ENCODE measurements around the gene C11orf24. TPM values are rescaled to one million over a fixed set of nuclear protein-coding genes. Genes with fewer than 3 reads are reported as not detected.
"Not testable (repeated sequence)": the region's sequence is repeated elsewhere in the genome, so short reads cannot be mapped to it uniquely, and the experiment has no call there.

C11orf24 gene
- total RNA-seq, 1 experiment from 2014 or later = 53.7 TPM

GRCh38 chr11:68287419-68287818, 15.6 kb upstream of the C11orf24 start (continued):
- TF ChIP-seq, protein P1, sequence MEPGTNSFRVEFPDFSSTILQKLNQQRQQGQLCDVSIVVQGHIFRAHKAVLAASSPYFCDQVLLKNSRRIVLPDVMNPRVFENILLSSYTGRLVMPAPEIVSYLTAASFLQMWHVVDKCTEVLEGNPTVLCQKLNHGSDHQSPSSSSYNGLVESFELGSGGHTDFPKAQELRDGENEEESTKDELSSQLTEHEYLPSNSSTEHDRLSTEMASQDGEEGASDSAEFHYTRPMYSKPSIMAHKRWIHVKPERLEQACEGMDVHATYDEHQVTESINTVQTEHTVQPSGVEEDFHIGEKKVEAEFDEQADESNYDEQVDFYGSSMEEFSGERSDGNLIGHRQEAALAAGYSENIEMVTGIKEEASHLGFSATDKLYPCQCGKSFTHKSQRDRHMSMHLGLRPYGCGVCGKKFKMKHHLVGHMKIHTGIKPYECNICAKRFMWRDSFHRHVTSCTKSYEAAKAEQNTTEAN (CRISPR knock-in tag; IDR thresholded peaks at IDR 0.05) = no peak
- TF ChIP-seq AR (CRISPR knock-in tag; IDR thresholded peaks at IDR 0.05) (no peak), MAX (CRISPR knock-in tag; IDR thresholded peaks at IDR 0.05) (no peak)

- POLR2A ChIA-PET = not testable (repeated sequence)
Measured at GRCh38 chr11:68284588-68284987, 12.8 kb upstream of the C11orf24 start.

GRCh38 chr11:68282861-68283230, 11.1 kb upstream of the C11orf24 start:
- peaks cover 15% of the 10 kb centered on the region for H3K9me3 Mint-ChIP-seq
- no peak overlapping the region for H3K27ac Mint-ChIP-seq
- TF ChIP-seq, protein P2, sequence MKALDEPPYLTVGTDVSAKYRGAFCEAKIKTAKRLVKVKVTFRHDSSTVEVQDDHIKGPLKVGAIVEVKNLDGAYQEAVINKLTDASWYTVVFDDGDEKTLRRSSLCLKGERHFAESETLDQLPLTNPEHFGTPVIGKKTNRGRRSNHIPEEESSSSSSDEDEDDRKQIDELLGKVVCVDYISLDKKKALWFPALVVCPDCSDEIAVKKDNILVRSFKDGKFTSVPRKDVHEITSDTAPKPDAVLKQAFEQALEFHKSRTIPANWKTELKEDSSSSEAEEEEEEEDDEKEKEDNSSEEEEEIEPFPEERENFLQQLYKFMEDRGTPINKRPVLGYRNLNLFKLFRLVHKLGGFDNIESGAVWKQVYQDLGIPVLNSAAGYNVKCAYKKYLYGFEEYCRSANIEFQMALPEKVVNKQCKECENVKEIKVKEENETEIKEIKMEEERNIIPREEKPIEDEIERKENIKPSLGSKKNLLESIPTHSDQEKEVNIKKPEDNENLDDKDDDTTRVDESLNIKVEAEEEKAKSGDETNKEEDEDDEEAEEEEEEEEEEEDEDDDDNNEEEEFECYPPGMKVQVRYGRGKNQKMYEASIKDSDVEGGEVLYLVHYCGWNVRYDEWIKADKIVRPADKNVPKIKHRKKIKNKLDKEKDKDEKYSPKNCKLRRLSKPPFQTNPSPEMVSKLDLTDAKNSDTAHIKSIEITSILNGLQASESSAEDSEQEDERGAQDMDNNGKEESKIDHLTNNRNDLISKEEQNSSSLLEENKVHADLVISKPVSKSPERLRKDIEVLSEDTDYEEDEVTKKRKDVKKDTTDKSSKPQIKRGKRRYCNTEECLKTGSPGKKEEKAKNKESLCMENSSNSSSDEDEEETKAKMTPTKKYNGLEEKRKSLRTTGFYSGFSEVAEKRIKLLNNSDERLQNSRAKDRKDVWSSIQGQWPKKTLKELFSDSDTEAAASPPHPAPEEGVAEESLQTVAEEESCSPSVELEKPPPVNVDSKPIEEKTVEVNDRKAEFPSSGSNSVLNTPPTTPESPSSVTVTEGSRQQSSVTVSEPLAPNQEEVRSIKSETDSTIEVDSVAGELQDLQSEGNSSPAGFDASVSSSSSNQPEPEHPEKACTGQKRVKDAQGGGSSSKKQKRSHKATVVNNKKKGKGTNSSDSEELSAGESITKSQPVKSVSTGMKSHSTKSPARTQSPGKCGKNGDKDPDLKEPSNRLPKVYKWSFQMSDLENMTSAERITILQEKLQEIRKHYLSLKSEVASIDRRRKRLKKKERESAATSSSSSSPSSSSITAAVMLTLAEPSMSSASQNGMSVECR (CRISPR knock-in tag; IDR thresholded peaks at IDR 0.05; ENCODE audit: borderline replicate concordance) = no peak
- TF ChIP-seq, protein P3, sequence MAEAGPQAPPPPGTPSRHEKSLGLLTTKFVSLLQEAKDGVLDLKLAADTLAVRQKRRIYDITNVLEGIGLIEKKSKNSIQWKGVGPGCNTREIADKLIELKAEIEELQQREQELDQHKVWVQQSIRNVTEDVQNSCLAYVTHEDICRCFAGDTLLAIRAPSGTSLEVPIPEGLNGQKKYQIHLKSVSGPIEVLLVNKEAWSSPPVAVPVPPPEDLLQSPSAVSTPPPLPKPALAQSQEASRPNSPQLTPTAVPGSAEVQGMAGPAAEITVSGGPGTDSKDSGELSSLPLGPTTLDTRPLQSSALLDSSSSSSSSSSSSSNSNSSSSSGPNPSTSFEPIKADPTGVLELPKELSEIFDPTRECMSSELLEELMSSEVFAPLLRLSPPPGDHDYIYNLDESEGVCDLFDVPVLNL (CRISPR knock-in tag; IDR thresholded peaks at IDR 0.05; ENCODE audit: borderline replicate concordance, low read depth) = no peak
- TF ChIP-seq SMAD3 (CRISPR knock-in tag; IDR thresholded peaks at IDR 0.05; ENCODE audit: borderline replicate concordance) = no peak
- TF ChIP-seq MYBL2 (CRISPR knock-in tag; IDR thresholded peaks at IDR 0.05) = no peak
- no peak for TF ChIP-seq ZNF425 (CRISPR knock-in tag; conservative IDR thresholded peaks at IDR 0.05)
- TF ChIP-seq ZNF416 (CRISPR knock-in tag; IDR thresholded peaks at IDR 0.05) = no peak
- no peak for TF ChIP-seq SOX15 (CRISPR knock-in tag; IDR thresholded peaks at IDR 0.05)
- no peak for TF ChIP-seq EMX1 (CRISPR knock-in tag; IDR thresholded peaks at IDR 0.05)
- no peak for TF ChIP-seq USF1 (CRISPR knock-in tag; IDR thresholded peaks at IDR 0.05)
- TF ChIP-seq NR3C1 (CRISPR knock-in tag; conservative IDR thresholded peaks at IDR 0.05; ENCODE audit: low read depth) = no peak
- no peak for TF ChIP-seq ZNF532 (CRISPR knock-in tag; IDR thresholded peaks at IDR 0.05; ENCODE audit: borderline replicate concordance)

More at GRCh38 chr11:68284588-68284987, 12.8 kb upstream of the C11orf24 start:
- not testable (repeated sequence) for H3K36me3 Mint-ChIP-seq; ATAC-seq; H3K4me1 Mint-ChIP-seq; H3K4me3 Mint-ChIP-seq; H3K27ac Mint-ChIP-seq; DNase-seq (ENCODE audit: low spot score)
- peaks cover 11% of the 10 kb centered on the region for H3K27me3 Mint-ChIP-seq (ENCODE audit: low read depth)
- CTCF ChIA-PET = interaction anchor here (1.6 kb wide), 1 partner anchor 13 kb away, joined by 7 read pairs; no protein-coding TSS in a partner anchor
- H3K9me3 Mint-ChIP-seq = peaks cover 24% of the 10 kb centered on the region

More at GRCh38 chr11:68282861-68283230, 11.1 kb upstream of the C11orf24 start:
- ATAC-seq (no peak), DNase-seq (ENCODE audit: low spot score) (no peak)
- Mint-ChIP-seq H3K4me1 (peaks cover 3% of the 10 kb centered on the region; the same call in 1 of the 2 replicates), H3K27me3 (ENCODE audit: low read depth) (peaks cover 8% of the 10 kb centered on the region), H3K36me3 (no peaks in the 10 kb centered on the region), H3K4me3 (no peak overlapping the region)
- ChIA-PET POLR2A (no interaction called here), CTCF (interaction anchor here (1.0 kb wide), 1 partner anchor 13 kb away, joined by 4 read pairs; no protein-coding TSS in a partner anchor)

Measured in WTC11 (cell line).